Measurements from ENCODE around the gene ETV4.
"Not testable (repeated sequence)": the region's sequence is repeated elsewhere in the genome, so short reads cannot be mapped to it uniquely, and the experiment has no call there.

ETV4 gene

DNA sequence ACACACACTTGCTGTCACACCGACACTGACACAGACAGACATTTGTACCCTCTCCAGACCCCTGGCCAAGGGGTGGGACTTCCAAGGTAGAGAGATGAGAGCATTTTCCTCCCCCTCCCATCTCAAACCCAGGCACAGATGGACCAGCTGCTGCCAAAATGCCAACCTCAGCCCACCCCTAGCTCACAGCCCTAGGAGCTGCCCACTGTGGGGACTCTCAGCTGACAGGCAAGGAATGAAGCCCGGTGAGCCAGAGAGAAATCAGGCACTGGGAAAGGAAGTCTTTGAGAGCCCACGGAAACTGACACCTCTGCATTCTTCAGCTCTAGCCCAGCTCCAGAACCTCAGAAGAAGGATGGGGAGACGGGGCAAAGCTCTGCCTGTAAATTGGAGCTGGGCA is 2.8 kb downstream of the ETV4 start:
- DNase-seq, result no peak

DNA sequence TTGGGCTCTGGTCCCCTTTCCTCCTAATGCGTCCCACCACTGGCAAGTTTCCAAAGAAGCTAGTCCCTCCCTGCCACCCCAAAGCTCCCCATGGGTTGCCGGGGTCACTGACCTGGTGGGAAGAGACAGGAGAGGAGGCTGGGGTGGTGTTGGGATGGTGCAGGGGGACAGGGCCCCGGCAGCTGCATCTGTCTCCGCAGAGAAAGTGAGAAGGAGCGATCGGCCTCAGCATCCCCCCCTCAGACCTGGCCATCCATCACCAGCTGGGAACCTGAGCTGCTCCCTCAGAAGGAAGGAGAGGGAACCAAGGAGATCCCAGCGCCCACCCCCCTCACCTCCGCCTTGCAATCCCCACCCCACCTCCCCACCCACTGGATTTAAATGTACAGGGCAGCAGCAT is 3.3 kb downstream of the ETV4 start:
- no peak for DNase-seq

DNA sequence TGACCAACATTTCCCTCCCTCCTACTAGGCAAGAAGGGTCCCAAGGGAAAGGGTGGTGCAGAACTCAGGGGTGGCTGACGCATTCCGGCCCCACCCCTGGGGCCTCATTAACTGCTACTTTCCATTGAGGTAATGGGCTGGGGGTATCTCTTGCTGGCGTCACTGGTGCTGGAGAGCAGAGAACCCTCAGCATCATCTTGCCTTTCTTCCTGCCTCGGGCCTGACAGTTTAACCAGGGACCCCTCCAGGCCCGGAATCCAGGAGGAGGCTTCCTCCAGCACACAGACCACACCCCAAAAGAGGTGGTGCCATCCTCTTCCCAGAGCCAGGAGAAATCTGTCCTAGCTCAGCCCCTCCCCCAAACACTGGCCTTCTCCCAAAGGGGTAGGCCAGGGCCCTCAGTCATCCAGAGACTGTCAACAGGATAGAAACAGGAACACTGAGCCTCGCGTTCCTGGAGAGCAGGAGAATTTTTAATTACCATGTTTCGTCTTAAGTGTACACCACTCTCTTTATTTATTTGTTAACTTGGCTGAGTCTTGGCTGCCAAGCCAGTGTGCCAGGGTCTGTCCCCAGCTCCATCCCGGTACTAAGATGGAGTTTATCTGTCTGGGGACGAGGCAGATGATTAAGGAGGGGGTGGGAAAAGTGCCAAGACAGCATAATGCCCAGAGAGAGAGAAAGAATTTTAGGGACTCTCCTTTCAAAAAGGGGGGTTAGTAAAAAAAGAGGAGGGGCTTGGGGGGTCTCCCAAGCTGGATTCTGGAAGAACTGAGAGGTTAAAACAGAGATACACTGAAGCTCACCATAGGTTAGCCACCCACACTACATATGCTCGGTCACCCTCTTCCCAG is 5.1 kb downstream of the ETV4 start:
- no peak for DNase-seq

DNA sequence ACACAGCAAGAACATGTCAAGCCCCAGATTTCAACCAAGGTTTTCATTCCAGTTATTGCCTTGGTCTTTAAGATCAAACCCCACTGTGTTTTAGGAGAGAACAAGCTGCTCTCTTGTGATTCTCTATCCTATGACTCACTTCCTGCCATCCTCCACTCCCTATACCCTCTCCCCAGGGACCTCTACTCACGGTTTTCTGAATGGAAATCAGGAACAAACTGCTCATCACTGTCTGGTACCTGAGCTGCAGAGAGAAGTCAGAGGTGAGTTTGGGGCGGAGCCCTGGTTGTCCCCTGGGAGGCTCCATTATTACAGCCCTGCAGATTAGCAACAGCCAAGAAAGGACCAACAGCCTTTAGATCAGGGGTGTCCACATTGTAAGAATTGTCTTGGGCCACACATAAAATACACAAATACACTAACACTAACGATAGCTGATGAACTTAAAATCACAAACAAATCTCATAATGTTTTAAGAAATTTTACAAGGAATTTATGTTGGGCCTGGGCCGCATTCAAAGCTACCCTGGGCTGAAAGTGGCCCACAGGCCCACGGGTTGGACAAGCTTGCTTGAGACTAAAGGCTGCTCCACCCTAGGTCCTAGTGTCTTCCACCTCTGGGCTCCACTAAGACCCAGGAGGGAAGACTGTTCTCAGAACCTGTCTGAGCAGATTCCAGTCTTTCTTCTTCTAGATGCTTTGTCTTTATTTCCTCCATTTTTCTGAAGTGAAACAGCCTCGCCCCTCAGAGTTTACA is 9.7 kb downstream of the ETV4 start:
- DNase-seq, result no peak

DNA sequence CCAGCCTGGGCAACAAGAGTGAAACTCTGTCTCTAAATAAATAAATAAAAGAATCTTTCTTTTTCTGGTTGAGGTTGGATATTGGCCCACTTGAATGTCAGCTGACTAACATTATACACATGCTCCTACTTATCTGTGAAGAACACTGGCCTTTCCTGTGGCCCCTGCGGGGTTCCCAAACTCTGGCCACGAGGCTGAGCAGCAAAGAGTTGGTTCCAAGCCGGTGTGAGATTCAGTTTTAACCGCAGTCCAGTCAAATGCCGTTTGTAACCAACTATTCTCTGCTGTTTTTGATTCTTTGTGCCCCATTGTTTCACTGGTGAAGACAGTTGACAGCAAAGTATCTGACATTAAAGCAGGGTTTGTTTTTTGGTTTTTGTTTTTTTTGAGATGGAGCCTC is 11.2 kb downstream of the ETV4 start:
- no peak for DNase-seq

DNA sequence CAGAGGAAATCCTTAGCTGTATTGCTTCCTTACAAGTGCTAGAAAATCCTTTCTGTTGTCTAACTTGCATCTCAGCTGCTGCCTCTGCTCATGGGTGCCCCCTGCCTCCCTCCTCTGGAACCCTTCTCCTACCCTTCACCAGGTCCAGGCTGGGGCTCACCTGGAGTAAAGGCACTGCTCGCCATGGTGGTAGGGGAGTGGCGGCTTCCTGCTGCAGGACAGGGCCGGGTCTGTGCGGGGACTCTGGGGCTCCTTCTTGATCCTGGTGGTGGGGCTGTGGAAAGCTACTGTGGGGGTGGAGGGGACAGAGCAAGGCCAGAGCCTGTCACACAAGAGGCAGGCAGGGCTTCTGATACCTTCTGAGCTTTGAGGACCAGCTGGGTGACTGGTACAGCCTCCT is 12.4 kb downstream of the ETV4 start:
- no peak for DNase-seq

DNA sequence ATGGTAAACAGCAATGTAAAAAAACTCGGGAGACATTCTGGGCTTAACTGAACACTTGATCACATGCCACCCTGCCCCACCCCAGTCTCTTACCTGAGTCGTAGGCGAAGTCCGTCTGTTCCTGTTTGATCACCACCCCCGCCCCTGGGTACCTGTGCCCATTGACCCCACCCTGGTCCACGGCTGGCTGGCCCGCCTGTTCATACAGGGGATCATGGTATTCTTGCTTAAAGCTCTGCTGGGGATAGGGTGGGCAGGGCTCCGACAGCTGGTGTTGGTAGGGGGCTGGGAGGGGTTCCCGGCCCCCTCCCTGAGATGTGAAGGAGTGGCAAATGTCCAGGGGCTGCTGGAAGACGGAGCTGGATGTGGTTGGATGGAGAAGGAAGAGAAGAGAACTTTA is 13.6 kb downstream of the ETV4 start:
- no peak for DNase-seq

DNA sequence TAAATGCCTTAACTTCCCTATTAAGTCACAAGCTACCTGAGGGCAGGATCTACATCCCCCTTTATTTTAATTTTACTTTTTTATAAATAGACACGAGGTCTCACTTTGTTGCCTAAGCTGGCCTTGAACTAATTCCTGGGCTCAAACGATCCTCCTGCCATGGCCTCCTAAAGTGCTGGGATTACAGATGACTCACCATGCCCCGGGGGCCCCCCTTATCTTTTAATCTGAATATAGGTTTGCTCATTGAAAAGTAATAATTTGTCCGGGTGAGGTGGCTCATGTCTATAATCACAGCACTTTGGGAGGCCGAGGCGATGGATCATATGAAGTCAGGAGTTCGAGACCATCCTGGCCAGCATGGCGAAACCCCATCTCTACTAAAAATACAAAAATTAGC is 14.2 kb downstream of the ETV4 start:
- no peak for DNase-seq

DNA sequence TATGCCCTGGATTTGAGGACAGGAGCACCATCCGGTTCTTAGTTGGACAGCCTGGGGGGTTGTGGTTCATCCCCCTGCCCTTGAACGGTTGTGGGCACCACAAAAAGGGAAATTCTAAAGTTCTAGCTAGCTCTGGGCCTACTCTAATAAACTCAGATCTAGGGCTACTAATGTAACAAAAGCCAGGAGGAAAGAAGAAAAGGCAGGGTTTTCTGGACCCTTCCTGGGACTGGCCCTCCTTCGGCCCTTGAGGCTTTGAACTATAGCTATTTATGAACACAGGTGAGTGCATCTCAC is 15.1 kb downstream of the ETV4 start:
- DNase-seq, result no peak

DNA sequence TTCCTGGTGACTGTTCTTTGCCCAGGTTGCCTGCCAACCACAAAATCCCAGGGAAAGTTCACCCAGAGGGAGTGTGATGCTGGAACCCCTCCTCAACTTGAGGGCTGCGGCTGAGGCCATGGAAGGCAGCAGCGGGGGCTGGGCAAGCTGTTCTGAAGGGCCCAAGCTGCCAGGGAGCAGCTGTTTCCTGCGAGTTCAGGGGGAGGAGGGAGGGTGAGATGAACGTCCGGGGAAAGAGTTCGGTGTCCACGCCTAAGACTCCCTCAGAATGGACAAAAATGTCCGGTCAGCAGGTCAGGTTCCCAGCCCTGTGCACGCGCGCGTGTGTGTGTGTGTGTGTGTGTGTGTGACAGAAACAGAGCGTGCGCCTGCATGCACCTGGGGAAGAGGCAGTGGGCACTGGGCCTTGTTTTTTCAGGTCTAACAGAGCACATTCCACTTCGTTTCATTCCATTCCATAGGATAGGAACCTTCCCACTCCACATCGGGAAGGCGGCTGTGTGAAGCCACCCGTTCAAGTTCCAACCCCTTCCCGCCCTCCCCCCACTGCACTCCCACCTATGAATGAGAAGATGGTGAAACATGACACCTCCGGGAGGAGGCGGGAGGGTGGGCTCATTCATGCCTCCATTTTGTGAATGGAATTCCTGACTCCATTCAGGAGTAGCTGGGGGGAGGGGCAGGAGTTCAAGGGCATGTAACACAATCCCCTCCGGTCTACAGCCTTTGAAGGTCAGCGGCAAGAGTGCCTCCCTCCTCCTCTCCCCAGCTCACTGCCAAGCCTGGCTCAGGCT is 15.7 kb downstream of the ETV4 start:
- DNase-seq, result no peak

DNA sequence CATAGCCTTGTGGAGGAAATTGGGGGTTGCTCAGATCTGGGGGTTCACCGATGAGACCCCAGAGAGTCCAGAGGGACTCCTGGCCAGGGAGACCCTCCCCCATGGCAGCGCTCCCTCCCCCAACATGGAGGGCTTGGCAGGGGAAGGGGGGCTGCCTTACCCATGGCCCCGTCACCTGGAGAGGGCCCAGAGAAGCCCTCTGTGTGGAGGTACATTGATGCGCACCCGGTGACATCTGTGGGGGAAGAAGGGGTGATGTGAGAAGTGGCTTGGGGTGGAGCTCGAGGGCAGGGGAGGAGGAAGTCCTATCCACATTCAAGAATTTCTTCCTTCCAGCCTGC is 16.2 kb downstream of the ETV4 start:
- DNase-seq, result no peak

DNA sequence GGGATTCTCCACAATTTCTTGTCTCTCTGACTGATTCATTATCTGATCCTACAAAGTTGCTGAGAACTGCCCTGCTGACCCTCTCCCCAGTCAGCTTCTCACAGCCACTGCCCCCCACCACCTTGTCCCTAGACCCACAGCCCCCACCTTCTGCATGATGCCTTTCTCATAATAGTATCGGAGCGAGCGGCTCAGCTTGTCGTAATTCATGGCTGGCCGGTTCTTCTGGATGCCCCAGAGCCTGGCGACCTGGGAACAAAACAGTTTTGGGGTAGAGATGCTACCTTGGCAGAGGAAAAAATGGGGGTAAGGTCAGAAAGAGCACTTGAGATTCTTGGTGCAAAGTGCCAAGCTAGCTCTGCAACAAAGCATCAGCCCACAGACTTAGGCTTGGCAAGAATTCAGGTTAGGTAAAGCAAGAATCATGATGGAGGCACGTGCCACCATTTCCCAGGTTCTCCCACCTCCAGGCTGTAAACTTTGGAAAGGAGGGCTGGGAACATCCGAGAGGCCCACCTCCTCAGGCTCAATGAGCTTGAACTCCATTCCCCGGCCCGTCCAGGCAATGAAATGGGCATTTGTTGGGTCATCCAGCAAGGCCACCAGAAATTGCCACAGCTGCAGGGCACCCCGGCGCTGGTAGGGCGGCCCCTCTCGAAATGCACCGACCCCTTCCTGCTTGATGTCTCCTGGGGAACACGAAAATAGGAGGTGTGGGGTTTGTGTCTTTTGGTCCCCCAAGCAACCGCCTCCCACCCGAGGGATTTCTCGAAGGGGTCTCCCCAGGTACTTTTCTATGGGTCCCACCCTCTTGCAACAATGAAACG is 16.9 kb downstream of the ETV4 start:
- no peak for DNase-seq

DNA sequence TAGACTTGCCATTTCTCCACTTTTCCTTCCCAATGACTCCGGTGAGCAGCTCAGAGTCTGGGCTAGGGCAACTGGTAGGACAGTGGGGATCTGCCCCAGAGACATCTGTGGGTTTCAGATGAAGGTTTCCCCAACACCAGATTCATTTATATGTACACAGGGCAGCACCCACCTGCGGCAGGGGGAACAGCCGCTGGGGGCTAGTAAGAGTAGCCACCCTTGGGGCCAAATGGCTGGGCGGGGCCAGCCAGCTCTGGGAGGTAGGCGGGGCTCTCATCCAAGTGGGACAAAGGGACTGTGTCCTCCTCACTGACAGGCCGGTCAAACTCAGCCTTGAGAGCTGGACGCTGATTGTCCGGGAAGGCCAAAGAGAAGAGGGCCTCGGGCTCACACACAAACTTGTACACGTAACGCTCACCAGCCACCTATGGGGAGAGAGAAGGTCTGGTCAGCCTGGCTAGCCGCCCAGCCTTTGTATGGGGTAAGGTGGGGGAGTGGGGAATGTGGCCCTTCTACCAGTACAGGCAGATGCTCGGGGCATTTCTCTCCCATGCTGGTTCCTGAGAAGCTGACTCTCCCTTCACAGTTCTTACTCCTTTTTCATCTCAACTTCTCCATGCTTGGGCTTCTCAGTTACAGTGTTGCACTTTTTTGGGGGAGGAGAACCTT is 17.7 kb downstream of the ETV4 start:
- DNase-seq, result no peak

DNA sequence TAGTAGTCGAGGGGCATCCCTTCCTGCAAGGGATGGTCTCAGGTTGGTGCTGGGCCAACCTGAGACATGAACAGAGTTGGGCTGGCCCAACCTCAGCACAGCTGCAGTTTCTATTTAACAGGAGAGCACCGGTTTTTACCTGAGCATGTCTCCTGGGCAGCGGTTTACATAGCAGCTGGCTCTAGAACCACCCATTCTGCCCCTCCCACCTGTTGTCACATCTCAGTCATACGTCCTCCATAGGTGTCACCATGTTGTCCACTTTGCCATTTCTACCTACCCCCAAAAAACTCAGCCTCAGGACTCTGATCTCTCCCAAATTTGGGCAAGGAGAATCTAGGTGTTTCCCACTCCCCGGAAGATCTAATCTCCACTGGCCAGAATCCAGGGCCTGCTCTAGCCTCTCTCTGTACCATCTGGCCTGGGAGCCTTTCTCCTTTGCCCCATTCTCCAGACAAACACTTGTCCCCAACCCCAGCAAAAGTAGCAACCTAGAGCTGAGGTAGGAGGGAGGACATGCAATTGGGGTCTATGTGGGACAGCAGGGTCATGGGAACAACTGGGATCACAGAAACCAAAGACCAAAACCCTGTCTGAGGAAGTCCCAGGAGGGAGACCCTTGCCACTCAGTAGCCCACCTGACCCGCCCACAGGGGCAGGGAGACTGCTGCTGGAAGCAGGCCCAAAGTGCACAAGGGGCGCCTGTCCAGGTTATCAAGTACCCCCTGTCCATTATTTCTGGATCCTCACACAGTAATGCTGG is 19.1 kb downstream of the ETV4 start:
- DNase-seq, result no peak

DNA sequence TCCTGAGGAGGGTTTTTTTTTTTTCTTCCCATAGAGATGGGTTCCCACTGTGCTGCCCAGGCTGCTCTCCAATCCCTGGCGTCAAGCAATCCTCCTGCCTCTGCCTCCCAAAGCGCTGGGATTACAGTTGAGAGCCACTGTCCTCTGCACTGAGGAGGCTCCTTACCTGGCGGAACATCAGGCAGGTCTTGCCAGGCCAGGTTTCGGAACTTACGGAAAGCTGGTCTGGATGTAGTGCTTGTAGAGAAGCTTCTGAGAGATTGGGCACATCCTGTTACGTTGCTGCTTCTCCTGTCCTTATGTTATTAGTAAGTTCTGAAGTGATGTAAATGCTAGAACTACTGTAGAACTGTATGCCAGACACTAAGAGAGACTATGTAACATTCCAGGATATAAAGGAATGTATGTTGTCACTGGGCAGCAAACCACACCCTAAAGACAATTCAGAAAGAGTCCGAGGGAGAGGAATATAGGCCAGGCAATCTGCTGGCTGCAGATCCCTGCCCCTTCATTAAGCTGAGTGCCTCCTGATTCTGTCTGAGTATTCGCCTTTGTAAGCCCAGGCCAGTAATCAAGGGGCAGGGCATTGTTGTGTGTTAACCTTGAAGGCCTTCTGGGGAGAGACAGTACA is 21.1 kb downstream of the ETV4 start:
- no peak for DNase-seq

DNA sequence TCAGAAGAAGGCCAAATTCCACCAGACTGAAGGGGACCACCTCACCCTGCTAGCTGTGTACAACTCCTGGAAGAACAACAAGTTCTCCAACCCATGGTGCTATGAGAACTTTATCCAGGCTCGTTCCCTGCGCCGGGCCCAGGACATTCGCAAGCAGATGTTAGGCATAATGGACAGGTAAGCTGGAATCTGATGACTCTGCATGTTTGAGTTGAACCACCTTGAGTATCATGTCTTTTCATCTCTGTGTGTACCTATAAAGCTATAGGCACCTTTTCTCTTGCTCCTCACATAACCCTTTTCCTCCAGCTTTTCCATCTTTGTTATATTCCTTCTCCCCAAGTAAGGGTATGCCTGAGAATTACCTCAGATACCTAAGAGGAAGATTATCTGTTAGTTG is 24.8 kb downstream of the ETV4 start:
- no peak for DNase-seq

DNA sequence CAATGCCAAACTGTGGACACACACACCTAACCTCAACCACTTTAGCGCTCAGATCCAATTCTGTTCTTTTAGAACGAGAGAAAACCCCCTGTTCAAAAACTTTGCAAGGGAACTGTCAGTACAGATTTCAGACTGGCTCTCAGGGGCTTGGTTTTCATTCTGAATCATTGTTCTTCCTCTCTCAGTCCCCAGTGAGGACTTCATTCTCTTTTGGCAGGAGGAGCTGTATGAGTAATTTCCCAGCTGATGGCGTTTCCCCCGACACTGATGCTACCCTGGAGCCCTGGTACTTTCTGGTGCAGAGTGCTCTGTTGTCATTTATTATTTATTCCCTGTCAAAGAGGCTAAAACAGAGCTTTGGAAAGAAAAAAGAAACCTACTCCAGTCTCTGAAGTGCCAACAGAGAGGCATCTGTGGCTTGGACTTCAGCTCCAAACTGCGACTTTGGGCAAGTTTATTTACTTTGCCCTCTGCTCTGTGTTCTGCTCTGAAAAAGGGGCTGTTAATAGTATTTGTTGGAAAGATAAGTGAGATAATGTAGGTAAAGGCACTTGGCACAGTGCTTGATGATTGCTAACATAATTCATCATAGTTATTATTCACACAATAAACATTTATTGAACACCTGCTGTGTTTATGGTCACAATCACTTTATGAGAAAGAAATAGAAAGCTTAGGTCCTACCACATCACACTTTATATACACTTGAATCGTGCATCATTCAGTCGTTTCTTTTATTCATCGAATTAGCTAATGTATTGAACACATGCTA is 28.3 kb downstream of the ETV4 start:
- no peak for DNase-seq

DNA sequence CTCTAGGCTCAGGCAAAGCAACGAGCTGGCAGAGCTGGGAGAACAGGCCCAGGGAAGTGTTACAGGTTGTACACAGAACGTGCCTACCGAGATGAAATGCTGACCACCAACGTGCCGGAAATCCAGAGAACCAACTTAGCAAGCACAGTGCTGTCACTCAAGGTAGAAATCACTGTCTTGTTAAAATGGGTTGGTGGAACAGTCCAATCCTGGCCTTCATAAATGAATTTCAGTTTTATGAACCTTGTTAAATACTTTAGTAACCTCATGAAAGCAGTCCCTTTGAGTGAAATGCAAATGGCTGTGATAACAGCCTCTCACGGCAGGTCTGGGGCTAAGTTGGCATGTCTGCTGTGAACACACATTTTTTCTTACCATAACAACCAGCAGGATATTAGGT is 29.0 kb downstream of the ETV4 start:
- DNase-seq, result no peak

DNA sequence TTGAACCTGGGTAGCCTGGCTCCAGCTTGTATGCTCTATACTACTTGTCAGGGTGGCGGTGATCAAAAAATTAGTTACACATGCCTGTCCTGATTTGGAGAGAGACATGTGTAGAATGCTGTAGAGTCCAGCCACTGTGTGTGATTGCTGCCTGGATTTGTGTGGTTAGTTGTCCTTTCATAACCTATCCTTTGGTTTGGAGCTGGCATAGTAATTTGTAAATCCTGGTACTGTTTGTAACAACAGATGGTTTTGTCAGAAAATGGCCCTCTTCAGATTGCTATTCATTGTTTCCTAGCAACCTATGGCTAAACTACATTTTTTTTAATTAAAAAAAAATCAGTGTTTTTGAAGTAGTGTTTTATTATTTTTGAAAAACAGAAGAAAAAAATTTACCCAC is 30.5 kb downstream of the ETV4 start:
- no peak for DNase-seq

DNA sequence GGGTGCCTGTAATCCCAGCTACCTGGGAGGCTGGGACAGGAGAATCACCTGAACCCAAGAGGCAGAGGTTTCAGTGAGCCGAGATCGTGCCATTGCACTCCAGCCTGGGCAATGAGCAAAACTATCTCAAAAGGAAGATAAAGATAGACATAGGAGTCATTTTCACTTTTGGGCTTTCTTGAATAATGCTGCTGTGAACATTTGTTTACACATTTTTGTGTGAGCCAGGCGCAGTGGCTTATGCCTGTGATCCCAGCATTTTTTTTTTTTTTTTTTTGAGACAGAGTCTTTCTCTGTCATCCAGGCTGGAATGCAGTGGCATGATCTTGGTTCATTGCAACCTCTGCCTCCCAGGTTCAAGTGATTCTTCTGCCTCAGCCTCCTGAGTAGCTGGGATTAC is 34.9 kb downstream of the ETV4 start:
- DNase-seq, result not testable (repeated sequence)

Data from activated effector memory CD4-positive, alpha-beta T cell treated with Interleukin-2 at 50 U/mL for 16 hours (primary cell).